ENCODE data around the gene CNGA4. TPM values are rescaled to one million over a fixed set of nuclear protein-coding genes. Genes with fewer than 3 reads are reported as not detected.

CNGA4 gene
- total RNA-seq, 2 experiments from 2014 or later, result not detected

- CTCF ChIA-PET, result interaction anchor here (1.7 to 1.8 kb wide), 2 partner anchors 147 to 156 kb away, joined by 5 to 7 read pairs; no protein-coding TSS in a partner anchor
Measured at GRCh38 chr11:6206456-6207180, 32.3 kb upstream of the CNGA4 start.

GRCh38 chr11:6209801-6210200, 29.1 kb upstream of the CNGA4 start:
- H3K9me3 Mint-ChIP-seq, result no peaks in the 10 kb centered on the region

More at GRCh38 chr11:6206456-6207180, 32.3 kb upstream of the CNGA4 start:
- no peak overlapping the region for H3K4me3 Mint-ChIP-seq
- intact Hi-C loops (cut with micrococcal nuclease), result no loop called here
- peaks cover 26% of the 10 kb centered on the region for H3K4me1 Mint-ChIP-seq (ENCODE audit: low read depth)
- no peak overlapping the region for H3K27ac Mint-ChIP-seq
- POLR2A ChIA-PET, result interaction anchor here (0.9 kb wide), 1 partner anchor 28 kb away, joined by 3 read pairs; the partner anchor contains the start of gene FHIP1B
- H3K9me3 Mint-ChIP-seq, result no peaks in the 10 kb centered on the region
- peaks cover 8% of the 10 kb centered on the region for H3K36me3 Mint-ChIP-seq
- DNase-seq, result no peak
- H3K27me3 Mint-ChIP-seq, result no peaks in the 10 kb centered on the region

GRCh38 chr11:6210274-6210955, 28.5 kb upstream of the CNGA4 start:
- POLR2A ChIA-PET, result no interaction called here
- CTCF ChIA-PET, result interaction anchor here (0.6 kb wide), 1 partner anchor 36 kb away, joined by 3 read pairs; no protein-coding TSS in a partner anchor
- DNase-seq, result no peak
- no peaks in the 10 kb centered on the region for H3K4me1 Mint-ChIP-seq (ENCODE audit: low read depth)
- H3K27ac Mint-ChIP-seq, result no peak overlapping the region
- no peaks in the 10 kb centered on the region for H3K9me3 Mint-ChIP-seq
- peaks cover 8% of the 10 kb centered on the region for H3K36me3 Mint-ChIP-seq
- intact Hi-C loops (cut with micrococcal nuclease), result no loop called here
- no peaks in the 10 kb centered on the region for H3K27me3 Mint-ChIP-seq
- H3K4me3 Mint-ChIP-seq, result no peak overlapping the region

More at GRCh38 chr11:6209801-6210200, 29.1 kb upstream of the CNGA4 start:
- Mint-ChIP-seq H3K36me3 (peaks cover 8% of the 10 kb centered on the region), H3K4me3 (no peak overlapping the region), H3K27me3 (no peaks in the 10 kb centered on the region), H3K4me1 (ENCODE audit: low read depth) (no peaks in the 10 kb centered on the region), H3K27ac (no peak overlapping the region)
- POLR2A ChIA-PET, result no interaction called here
- no peak for DNase-seq
- CTCF ChIA-PET, result interaction anchor here (0.6 kb wide), 1 partner anchor 37 kb away, joined by 3 read pairs; no protein-coding TSS in a partner anchor
- intact Hi-C loops (cut with micrococcal nuclease), result no loop called here

- Mint-ChIP-seq H3K9me3 (no peaks in the 10 kb centered on the region), H3K36me3 (peaks cover 17% of the 10 kb centered on the region), H3K4me3 (no peak overlapping the region), H3K4me1 (ENCODE audit: low read depth) (peaks cover under 1% of the 10 kb centered on the region), H3K27ac (no peak overlapping the region), H3K27me3 (no peaks in the 10 kb centered on the region)
- POLR2A ChIA-PET, result no interaction called here
- CTCF ChIA-PET, result no interaction called here
- intact Hi-C loops (cut with micrococcal nuclease), result no loop called here
- no peak for DNase-seq
Measured at GRCh38 chr11:6214530-6214929, 24.4 kb upstream of the CNGA4 start.

GRCh38 chr11:6216501-6216900, 22.4 kb upstream of the CNGA4 start:
- Mint-ChIP-seq H3K4me3 (no peak overlapping the region), H3K27me3 (no peaks in the 10 kb centered on the region), H3K4me1 (ENCODE audit: low read depth) (peaks cover 4% of the 10 kb centered on the region), H3K27ac (no peak overlapping the region), H3K36me3 (peaks cover 13% of the 10 kb centered on the region), H3K9me3 (no peaks in the 10 kb centered on the region)
- POLR2A ChIA-PET, result interaction anchor here (0.7 kb wide), 1 partner anchor 19 kb away, joined by 3 read pairs; no protein-coding TSS in a partner anchor
- DNase-seq, result no peak
- intact Hi-C loops (cut with micrococcal nuclease), result no loop called here
- CTCF ChIA-PET, result interaction anchor here (0.8 to 1.7 kb wide), 2 partner anchors 137 to 163 kb away, joined by 3 to 5 read pairs; no protein-coding TSS in a partner anchor

GRCh38 chr11:6217722-6218121, 21.2 kb upstream of the CNGA4 start:
- ChIA-PET POLR2A (no interaction called here), CTCF (no interaction called here)
- H3K27me3 Mint-ChIP-seq, result no peaks in the 10 kb centered on the region
- no peak overlapping the region for H3K27ac Mint-ChIP-seq
- no peaks in the 10 kb centered on the region for H3K9me3 Mint-ChIP-seq
- DNase-seq, result no peak
- H3K4me1 Mint-ChIP-seq (ENCODE audit: low read depth), result peaks cover 4% of the 10 kb centered on the region
- H3K36me3 Mint-ChIP-seq, result peaks cover 17% of the 10 kb centered on the region
- H3K4me3 Mint-ChIP-seq, result no peak overlapping the region
- intact Hi-C loops (cut with micrococcal nuclease), result no loop called here

GRCh38 chr11:6219359-6219758, 19.5 kb upstream of the CNGA4 start:
- no peaks in the 10 kb centered on the region for H3K9me3 Mint-ChIP-seq
- no peak overlapping the region for H3K4me3 Mint-ChIP-seq
- intact Hi-C loops (cut with micrococcal nuclease), result no loop called here
- no peaks in the 10 kb centered on the region for H3K27me3 Mint-ChIP-seq
- H3K36me3 Mint-ChIP-seq, result peaks cover 19% of the 10 kb centered on the region
- ChIA-PET CTCF (no interaction called here), POLR2A (no interaction called here)
- DNase-seq, result no peak
- no peak overlapping the region for H3K27ac Mint-ChIP-seq
- peaks cover 4% of the 10 kb centered on the region for H3K4me1 Mint-ChIP-seq (ENCODE audit: low read depth)

GRCh38 chr11:6223854-6224253, 15.0 kb upstream of the CNGA4 start:
- POLR2A ChIA-PET, result no interaction called here
- Mint-ChIP-seq H3K27ac (no peak overlapping the region), H3K9me3 (no peaks in the 10 kb centered on the region), H3K27me3 (no peaks in the 10 kb centered on the region), H3K36me3 (peaks cover 14% of the 10 kb centered on the region), H3K4me3 (no peak overlapping the region), H3K4me1 (ENCODE audit: low read depth) (peaks cover 14% of the 10 kb centered on the region)
- no peak for DNase-seq
- CTCF ChIA-PET, result interaction anchor here (1.4 kb wide), 1 partner anchor 27 kb away, joined by 5 read pairs; no protein-coding TSS in a partner anchor
- intact Hi-C loops (cut with micrococcal nuclease), result no loop called here

- CTCF ChIA-PET, result interaction anchor here (1.4 kb wide), 1 partner anchor 27 kb away, joined by 5 read pairs; no protein-coding TSS in a partner anchor
- H3K4me1 Mint-ChIP-seq (ENCODE audit: low read depth), result peaks cover 16% of the 10 kb centered on the region
Measured at GRCh38 chr11:6224421-6224820, 14.5 kb upstream of the CNGA4 start.

GRCh38 chr11:6225024-6225423, 13.9 kb upstream of the CNGA4 start:
- POLR2A ChIA-PET, result no interaction called here

More at GRCh38 chr11:6224421-6224820, 14.5 kb upstream of the CNGA4 start:
- no peaks in the 10 kb centered on the region for H3K27me3 Mint-ChIP-seq
- H3K4me3 Mint-ChIP-seq, result no peak overlapping the region
- POLR2A ChIA-PET, result no interaction called here
- intact Hi-C loops (cut with micrococcal nuclease), result no loop called here
- no peak for DNase-seq
- H3K27ac Mint-ChIP-seq, result no peak overlapping the region
- H3K36me3 Mint-ChIP-seq, result peaks cover 11% of the 10 kb centered on the region
- H3K9me3 Mint-ChIP-seq, result no peaks in the 10 kb centered on the region

GRCh38 chr11:6225896-6226295, 13.0 kb upstream of the CNGA4 start:
- CTCF ChIA-PET, result interaction anchor here (0.9 kb wide), 1 partner anchor 26 kb away, joined by 4 read pairs; no protein-coding TSS in a partner anchor
- Mint-ChIP-seq H3K9me3 (no peaks in the 10 kb centered on the region), H3K4me3 (no peak overlapping the region), H3K4me1 (ENCODE audit: low read depth) (peaks cover 26% of the 10 kb centered on the region), H3K27ac (no peak overlapping the region), H3K36me3 (peaks cover 11% of the 10 kb centered on the region), H3K27me3 (no peaks in the 10 kb centered on the region)
- no peak for DNase-seq
- POLR2A ChIA-PET, result no interaction called here
- intact Hi-C loops (cut with micrococcal nuclease), result no loop called here

More at GRCh38 chr11:6225024-6225423, 13.9 kb upstream of the CNGA4 start:
- CTCF ChIA-PET, result interaction anchor here (1.4 kb wide), 1 partner anchor 26 kb away, joined by 5 read pairs; no protein-coding TSS in a partner anchor
- DNase-seq, result no peak
- H3K27me3 Mint-ChIP-seq, result no peaks in the 10 kb centered on the region
- intact Hi-C loops (cut with micrococcal nuclease), result no loop called here
- H3K9me3 Mint-ChIP-seq, result no peaks in the 10 kb centered on the region
- H3K27ac Mint-ChIP-seq, result no peak overlapping the region
- H3K4me1 Mint-ChIP-seq (ENCODE audit: low read depth), result peaks cover 18% of the 10 kb centered on the region
- no peak overlapping the region for H3K4me3 Mint-ChIP-seq
- H3K36me3 Mint-ChIP-seq, result peaks cover 11% of the 10 kb centered on the region

- Mint-ChIP-seq H3K27ac (no peak overlapping the region), H3K27me3 (no peaks in the 10 kb centered on the region), H3K4me1 (ENCODE audit: low read depth) (peaks cover 41% of the 10 kb centered on the region), H3K36me3 (peaks cover 5% of the 10 kb centered on the region), H3K9me3 (no peaks in the 10 kb centered on the region), H3K4me3 (no peak overlapping the region)
- DNase-seq, result no peak
- CTCF ChIA-PET, result interaction anchor here (0.7 to 1.0 kb wide), 2 partner anchors 19 to 22 kb away, joined by 3 to 4 read pairs; no protein-coding TSS in a partner anchor
- POLR2A ChIA-PET, result no interaction called here
- intact Hi-C loops (cut with micrococcal nuclease), result no loop called here
Measured at GRCh38 chr11:6228520-6228919, 10.4 kb upstream of the CNGA4 start.
